A673 (cell line): ENCODE measurements around the gene MAP3K10. TPM values are rescaled to one million over a fixed set of nuclear protein-coding genes. Genes with fewer than 3 reads are reported as not detected.

ENCODE experiments used
- BruUV-seq: library from RNA; stranded (reverse); fragments of 400-500 nt; replicated peaks from 2 replicates; lab custom pipeline; 2021; lab: Mats Ljungman, UMichigan
- CTCF ChIA-PET: fragments of 300-600 bp; sonication (Branson Sonifier 250); formaldehyde crosslinking; loops from one replicate; lab custom pipeline; 2022; ENCODE audit warnings: antibody characterized with exemption; lab: Charles Lee
- POLR2A ChIA-PET: fragments of 300-600 bp; sonication (Branson Sonifier 250); formaldehyde crosslinking; loops from one replicate; lab custom pipeline; 2022; ENCODE audit warnings: antibody characterized with exemption; ENCODE audit not compliant: low non-redundant PET; lab: Charles Lee
- DNase-seq: peaks from one replicate; pipeline ENCODE4 v3.0.0-alpha.2; 2015; ENCODE audit warnings: low spot score
- H3K27ac ChIP-seq: fragments of 200-600 bp; sonication (generic); 2 replicates; pipeline ENCODE4 v1.5.1; 2016; ENCODE audit warnings: mixed run types, low read depth, mild to moderate bottlenecking, mixed read lengths, antibody characterized with exemption, low read length; ENCODE audit not compliant: poor library complexity, severe bottlenecking
- H3K27me3 ChIP-seq: fragments of 200-600 bp; sonication (generic); replicated peaks from 2 replicates; pipeline ENCODE4 v1.6.1; 2017; ENCODE audit warnings: mixed run types, low read depth, mild to moderate bottlenecking, mixed read lengths, antibody characterized with exemption, low read length; ENCODE audit not compliant: insufficient read depth, poor library complexity
- H3K36me3 ChIP-seq: fragments of 200-600 bp; sonication (generic); 2 replicates; pipeline ENCODE4 v1.6.1; 2016; ENCODE audit warnings: mixed run types, mild to moderate bottlenecking, mixed read lengths, antibody characterized with exemption, low read length; ENCODE audit not compliant: insufficient read depth, poor library complexity, severe bottlenecking
- H3K4me1 ChIP-seq: fragments of 200-600 bp; sonication (generic); 2 replicates; pipeline ENCODE4 v1.6.1; 2017; ENCODE audit warnings: mixed run types, mild to moderate bottlenecking, mixed read lengths, antibody characterized with exemption, low read length; ENCODE audit not compliant: insufficient read depth, poor library complexity, severe bottlenecking
- H3K4me3 ChIP-seq: fragments of 200-600 bp; sonication (generic); 2 replicates; pipeline ENCODE4 v1.5.1; 2016; ENCODE audit warnings: low read depth, mixed run types, mild to moderate bottlenecking, mixed read lengths, low read length; ENCODE audit not compliant: poor library complexity, severe bottlenecking
- H3K9me3 ChIP-seq: fragments of 200-600 bp; sonication (generic); 2 replicates; pipeline ENCODE4 v1.6.1; 2016; ENCODE audit warnings: mixed run types, low read depth, mild to moderate bottlenecking, mixed read lengths, antibody characterized with exemption, low read length; ENCODE audit not compliant: poor library complexity, severe bottlenecking
- CTCF ChIP-seq: fragments of 300-800, 200-600 bp; sonication (generic); conservative IDR thresholded peaks from 2 replicates; pipeline ENCODE4 v1.5.1; 2017; ENCODE audit warnings: low read depth, mild to moderate bottlenecking, antibody characterized with exemption, low read length, moderate library complexity, mixed read lengths
- EZH2 ChIP-seq: fragments of 200-600 bp; sonication (generic); IDR thresholded peaks from 2 replicates; pipeline ENCODE4 v1.6.1; 2017; ENCODE audit warnings: borderline replicate concordance, low read depth, mild to moderate bottlenecking, mixed read lengths, antibody characterized with exemption, low read length; ENCODE audit not compliant: poor library complexity, severe bottlenecking
- intact Hi-C: fragments of 100-400 bp; cut with micrococcal nuclease; formaldehyde crosslinking; loops from one replicate; pipeline ENCODE4 v1.10.0; 2022; ENCODE audit not compliant: unreplicated experiment
- total RNA-seq: library from RNA; stranded (reverse); gene quantifications from 2 replicates; pipeline ENCODE4 v1.2.3, GENCODE V29; 2021

Gene MAP3K10
- total RNA-seq, 1 experiment from 2014 or later: 17.8 TPM

- ChIA-PET POLR2A (no interaction called here), CTCF (no interaction called here)
- no TSS peak for BruUV-seq
- no peaks in the 10 kb centered on the region for H3K9me3 ChIP-seq
- no peaks in the 10 kb centered on the region for H3K27me3 ChIP-seq
- no peak overlapping the region for H3K4me3 ChIP-seq
- intact Hi-C loops: no loop called here
- no peak for TF ChIP-seq EZH2
- no peak for TF ChIP-seq CTCF
- H3K27ac ChIP-seq: no peak overlapping the region
- H3K4me1 ChIP-seq: peaks cover 5% of the 10 kb centered on the region
- no peak for DNase-seq
- H3K36me3 ChIP-seq: peaks cover 13% of the 10 kb centered on the region
Observed at GRCh38 chr19:40249781-40250180, 58.6 kb downstream of the MAP3K10 start.

- BruUV-seq: no TSS peak
- no peak for DNase-seq
- Histone ChIP-seq H3K4me3 (no peak overlapping the region), H3K4me1 (no peaks in the 10 kb centered on the region), H3K27ac (no peak overlapping the region), H3K36me3 (peaks cover 26% of the 10 kb centered on the region), H3K9me3 (no peaks in the 10 kb centered on the region), H3K27me3 (no peaks in the 10 kb centered on the region)
- intact Hi-C loops: no loop called here
- ChIA-PET POLR2A (no interaction called here), CTCF (no interaction called here)
- TF ChIP-seq EZH2: no peak
- no peak for TF ChIP-seq CTCF
Observed at GRCh38 chr19:40251244-40251643, 60.0 kb downstream of the MAP3K10 start.

GRCh38 chr19:40251991-40252390, 60.8 kb downstream of the MAP3K10 start:
- no peaks in the 10 kb centered on the region for H3K4me1 ChIP-seq
- peaks cover 32% of the 10 kb centered on the region for H3K36me3 ChIP-seq
- no peaks in the 10 kb centered on the region for H3K9me3 ChIP-seq
- POLR2A ChIA-PET: no interaction called here
- H3K27ac ChIP-seq: no peak overlapping the region
- no peak for DNase-seq
- intact Hi-C loops: no loop called here
- no peaks in the 10 kb centered on the region for H3K27me3 ChIP-seq
- CTCF ChIA-PET: no interaction called here
- TF ChIP-seq CTCF (no peak), EZH2 (no peak)
- H3K4me3 ChIP-seq: no peak overlapping the region
- BruUV-seq: no TSS peak
